Measurements from ENCODE around the gene ZFP69.
A peak's percentile ranks its signal among the peaks of the same experiment; 100 is the strongest.

The ZFP69 gene

DNA sequence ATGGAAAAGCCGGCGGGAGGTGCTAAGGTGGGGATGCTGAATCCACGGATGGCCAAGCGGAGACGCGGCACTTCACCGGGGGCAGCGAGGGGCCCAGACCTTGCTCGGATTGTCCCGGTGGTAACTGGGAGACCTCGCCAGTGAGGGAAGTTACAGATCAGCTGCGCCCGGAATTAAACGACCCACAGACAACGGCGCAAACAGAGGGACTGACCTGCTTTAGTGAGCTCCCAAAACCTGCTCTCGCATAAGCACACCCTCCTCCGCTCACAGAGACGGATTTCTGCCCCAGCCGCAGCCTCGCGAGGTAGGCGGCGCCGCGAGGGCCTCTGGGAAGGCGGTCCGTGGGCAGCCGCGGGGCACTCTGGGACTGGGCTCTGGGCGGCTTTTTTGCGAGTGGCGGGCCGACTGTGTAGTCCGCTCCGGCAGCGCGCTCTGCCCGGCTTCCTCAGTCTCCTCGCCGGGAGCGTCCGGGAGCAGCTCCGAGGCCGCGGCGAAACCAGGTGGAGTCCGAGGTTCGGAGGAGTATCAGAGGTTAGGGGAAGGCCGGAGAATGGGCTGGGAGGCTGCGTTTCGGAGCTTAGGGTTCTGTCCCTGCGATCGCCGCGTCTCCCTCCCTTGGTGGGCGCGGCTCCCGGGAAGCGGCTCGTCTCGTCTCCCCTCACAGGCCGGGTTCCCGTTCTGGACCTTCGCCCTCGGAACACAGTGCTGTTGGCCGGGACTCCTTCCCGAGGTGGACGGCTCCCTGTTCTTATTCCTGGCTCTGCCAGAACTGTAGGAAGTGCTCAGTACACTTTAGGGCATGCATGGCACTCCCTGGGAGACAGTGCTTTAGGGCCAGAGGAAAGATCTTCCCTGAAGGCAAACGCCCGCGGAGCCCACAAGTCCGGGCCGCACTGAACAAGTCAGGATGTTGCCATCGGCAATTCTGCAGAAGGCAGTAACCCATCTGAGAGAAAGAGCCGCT, 31.6 kb downstream of the ZFP69 start, which contains the start of gene EXO5:
Gene EXO5, plus strand, starts transcription at position 393 of the 967 bp plus-strand sequence. CDS start 5,778 bp downstream, outside the sequence.
- no peak for DNase-seq (ENCODE audit: low read depth, low spot score)

DNA sequence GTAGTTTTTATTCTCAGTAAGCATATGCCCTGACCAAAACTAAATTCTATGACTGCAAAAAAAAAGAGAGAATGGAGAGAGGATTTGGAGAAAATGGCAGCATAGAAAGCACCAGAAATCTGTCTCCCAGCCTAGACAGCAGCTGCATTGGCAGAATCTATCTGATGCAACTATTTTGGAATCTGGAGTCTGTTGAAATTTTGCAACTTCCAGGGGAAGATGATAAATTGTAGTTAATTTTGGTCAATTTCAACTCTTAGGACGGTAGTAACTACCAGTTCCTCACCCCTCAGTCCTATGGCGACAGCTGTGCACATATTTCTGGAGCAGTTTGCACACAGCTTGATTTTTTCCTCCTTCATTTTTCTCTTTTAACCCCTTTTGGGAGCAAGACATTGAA, 42.4 kb downstream of the ZFP69 start:
- DNase-seq (ENCODE audit: low read depth, low spot score) = no peak

DNA sequence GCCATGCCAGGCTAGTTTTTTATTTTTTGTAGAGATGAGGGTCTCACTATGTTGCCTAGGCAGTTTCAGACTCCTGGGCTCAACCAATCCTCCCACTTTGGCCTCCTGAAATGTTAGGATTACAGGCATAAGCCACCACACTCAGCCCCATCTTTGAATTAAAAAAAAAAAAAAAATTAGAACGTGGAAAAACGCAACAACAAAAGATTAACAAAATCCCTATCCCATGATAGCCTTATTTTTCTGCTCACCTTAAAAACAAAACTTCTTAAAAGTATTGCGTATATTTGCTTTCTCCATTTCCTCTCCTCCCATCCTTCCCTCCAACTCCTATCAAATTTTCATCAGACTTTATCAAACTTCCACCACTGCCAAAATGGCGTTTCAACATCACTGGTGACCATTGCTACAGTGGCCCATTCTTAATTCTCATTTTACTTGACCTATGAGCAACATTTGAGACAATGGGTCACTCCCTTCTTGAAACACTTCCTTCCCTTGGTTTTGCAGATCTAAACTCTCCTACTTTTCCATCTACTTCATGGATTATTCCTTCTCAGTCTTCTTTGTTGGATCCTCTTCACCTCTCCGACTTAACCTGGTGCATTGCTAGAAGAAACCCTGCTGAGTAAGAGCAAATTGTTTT, 53.8 kb downstream of the ZFP69 start:
- no peak for DNase-seq (ENCODE audit: low read depth, low spot score)

DNA sequence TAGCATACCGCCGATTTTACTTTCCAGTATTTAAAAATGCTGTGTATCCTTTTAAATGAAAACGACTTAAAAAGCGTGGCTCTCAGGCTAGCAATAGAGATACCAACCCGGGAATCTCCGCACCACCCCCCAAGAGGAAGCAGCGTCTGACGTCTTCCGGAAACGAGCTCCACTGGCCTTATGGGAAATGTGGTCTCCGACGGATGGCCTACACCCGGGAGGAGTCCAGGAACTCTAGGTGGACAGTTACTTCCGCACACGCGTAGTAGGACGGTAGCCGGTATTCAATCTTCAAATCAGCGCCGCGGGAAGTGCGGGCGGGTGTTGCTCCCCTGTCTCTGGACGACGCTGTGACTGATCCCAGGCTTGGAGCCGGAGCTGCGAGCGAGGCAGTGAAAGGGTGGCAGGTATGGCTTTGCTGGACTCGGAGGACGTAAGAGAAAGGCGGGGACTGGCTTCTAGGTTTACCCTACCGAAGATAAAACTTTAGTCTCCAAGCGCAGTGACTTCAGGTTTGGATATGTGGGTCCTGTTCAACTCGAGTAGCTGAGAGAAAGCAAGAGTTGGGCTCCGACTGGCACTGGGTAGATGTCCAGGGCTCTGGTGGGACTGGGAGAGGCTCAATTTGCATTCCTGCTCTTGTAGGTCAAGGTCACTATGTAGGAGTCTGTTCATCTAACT, 54.4 kb downstream of the ZFP69 start, which contains the start of gene ZNF684:
Gene ZNF684, plus strand, starts transcription at position 257 of the 681 bp plus-strand sequence. CDS start 1,530 bp downstream, outside the sequence.
- DNase-seq (ENCODE audit: low read depth, low spot score) = peak; percentile 94

DNA sequence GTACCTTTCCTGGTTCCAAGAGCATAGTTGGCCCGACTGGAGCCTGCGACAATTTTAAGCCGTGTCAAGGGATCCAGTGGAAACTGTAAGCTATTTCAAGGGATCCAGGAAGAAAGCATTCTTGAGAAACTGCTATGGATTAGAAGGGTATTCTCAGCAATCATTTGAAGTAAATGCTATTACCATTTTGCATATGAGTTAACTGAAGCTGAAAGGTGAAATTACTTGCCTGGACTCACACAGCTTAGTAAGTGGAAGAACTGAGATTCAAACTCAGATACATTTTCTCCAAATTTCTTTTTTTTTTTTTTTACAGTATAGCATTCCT, 54.9 kb downstream of the ZFP69 start:
- DNase-seq (ENCODE audit: low read depth, low spot score) = no peak

DNA sequence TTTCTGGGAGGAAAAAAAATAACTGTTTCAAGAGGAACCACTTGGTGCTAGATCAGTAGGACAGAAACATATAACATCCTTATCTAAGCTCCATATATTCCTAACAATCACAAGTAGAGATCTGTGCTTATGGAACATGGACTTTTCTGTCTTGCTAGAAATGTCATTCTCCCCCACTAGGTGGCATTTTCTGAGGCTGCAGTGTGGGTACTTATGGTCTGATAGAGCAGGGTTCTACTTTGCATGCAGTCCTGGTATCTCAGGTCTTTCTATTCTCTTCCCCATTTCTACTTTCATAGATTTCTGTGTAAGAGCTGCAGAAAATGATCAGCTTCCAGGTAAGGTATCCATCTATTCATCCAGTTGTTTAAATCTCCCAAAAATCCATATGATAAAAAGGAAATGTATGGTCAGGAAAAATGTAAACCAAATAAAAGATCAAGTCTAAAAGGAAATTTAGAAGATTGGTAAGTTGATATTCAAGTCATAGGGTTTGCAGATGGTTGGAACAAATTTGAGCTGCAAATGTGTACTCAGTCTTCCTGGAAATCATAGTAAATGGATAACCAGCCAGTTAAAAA, 55.8 kb downstream of the ZFP69 start:
- no peak for DNase-seq (ENCODE audit: low read depth, low spot score)

DNA sequence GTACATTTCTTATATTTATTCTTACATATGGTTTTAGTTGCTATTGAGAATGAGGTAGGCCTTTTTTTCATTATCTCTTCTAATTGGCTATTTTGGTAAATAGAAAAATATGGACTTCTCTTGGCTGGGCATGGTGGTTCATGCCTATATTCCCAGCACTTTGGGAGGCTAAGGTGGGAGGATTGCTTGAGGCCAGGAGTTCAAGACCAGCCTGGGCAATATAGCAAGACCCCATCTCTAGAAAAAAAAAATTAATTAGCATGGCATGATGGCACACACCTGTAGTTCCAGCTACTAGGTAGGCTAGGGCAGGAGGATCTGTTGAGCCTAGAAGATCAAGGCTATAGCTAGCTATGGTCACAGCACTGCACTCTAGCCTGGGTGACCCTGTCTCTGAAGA, 57.5 kb downstream of the ZFP69 start:
- DNase-seq (ENCODE audit: low read depth, low spot score) = no peak

DNA sequence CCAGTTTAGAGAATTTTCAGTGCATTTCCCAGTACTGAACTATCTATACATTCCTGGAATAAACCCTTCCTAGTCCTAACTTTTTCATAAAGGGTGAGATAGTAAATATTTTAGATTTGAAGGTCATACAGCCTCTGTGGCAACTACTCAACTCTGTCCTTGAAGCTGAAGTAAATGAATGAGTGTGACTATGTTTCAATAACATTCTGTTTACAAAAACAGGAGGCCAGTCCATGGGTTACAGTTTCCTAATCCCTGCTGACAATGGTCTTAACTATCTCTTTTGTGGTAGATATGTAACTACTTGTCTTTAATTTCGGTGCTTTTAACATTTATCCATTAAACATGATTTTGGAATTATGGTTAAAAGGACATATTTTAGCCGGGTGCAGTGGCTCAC, 58.6 kb downstream of the ZFP69 start:
- DNase-seq (ENCODE audit: low read depth, low spot score) = no peak

DNA sequence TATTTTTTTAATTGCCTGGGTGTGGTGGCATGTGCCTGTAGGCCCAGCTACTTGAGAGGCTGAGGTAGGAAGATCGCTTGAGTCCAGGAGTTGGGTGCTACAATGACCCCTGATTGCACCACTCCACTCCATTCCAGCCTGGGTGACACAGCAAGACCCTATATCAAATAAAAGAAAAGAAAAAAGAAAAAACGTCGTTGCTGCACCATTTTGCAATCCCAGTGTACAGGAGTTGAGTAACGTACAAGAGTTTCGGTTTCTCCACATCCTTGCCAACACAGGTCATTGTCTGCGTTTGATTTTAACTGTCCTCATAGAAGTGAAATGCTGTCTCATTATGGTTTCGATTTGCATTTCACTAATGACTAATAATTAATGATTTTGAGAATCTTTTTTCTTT, 62.2 kb downstream of the ZFP69 start:
- no peak for DNase-seq (ENCODE audit: low read depth, low spot score)

Measured in iPS DF 19.7 (cell line).